HepG2 (cell line): Measurements from ENCODE around the gene ENTPD6. TPM values are rescaled to one million over a fixed set of nuclear protein-coding genes. Genes with fewer than 3 reads are reported as not detected.
A peak's percentile ranks its signal among the peaks of the same experiment; 100 is the strongest.

Experiments
- ATF5 ChIP-seq: sonication (generic); formaldehyde crosslinking; IDR thresholded peaks from 2 replicates; pipeline ENCODE4 v1.4.0; 2020; ENCODE audit warnings: mild to moderate bottlenecking, low read depth, missing genetic modification reagents
- BCL3 ChIP-seq: sonication (generic); formaldehyde crosslinking; IDR thresholded peaks from 2 replicates; pipeline ENCODE4 v1.5.1; 2020; ENCODE audit warnings: mild to moderate bottlenecking, missing genetic modification reagents, moderate library complexity
- CCDC6 ChIP-seq: sonication (generic); formaldehyde crosslinking; IDR thresholded peaks from 2 replicates; pipeline ENCODE4 v1.8.1; 2022; ENCODE audit warnings: mild to moderate bottlenecking, missing genetic modification reagents, moderate library complexity
- GMEB2 ChIP-seq: IDR thresholded peaks from 2 replicates; pipeline ENCODE4 v1.6.1; 2016; ENCODE audit warnings: missing biosample characterization, missing genetic modification reagents, low read depth
- HMG20A ChIP-seq: IDR thresholded peaks from 2 replicates; pipeline ENCODE4 v1.6.1; 2016; ENCODE audit warnings: borderline replicate concordance
- HOMEZ ChIP-seq: IDR thresholded peaks from 2 replicates; pipeline ENCODE4 v1.6.1; 2016; ENCODE audit warnings: low read depth
- MYC ChIP-seq: sonication (generic); formaldehyde crosslinking; IDR thresholded peaks from 2 replicates; pipeline ENCODE4 v1.9.0; 2021; ENCODE audit warnings: missing genetic modification reagents, borderline replicate concordance
- NONO ChIP-seq, 2 experiments: fragments of 450-650 bp in 1 of 2; sonication (generic) in 1 of 2; formaldehyde crosslinking in 1 of 2; IDR thresholded peaks in 1 of 2; conservative IDR thresholded peaks in 1 of 2; 2 replicates each; pipeline versions ENCODE4 v1.6.1 to v1.8.0; 2017 to 2022; ENCODE audit warnings: mild to moderate bottlenecking in 1 of 2, missing genetic modification reagents in 1 of 2, moderate library complexity in 1 of 2
- PLRG1 ChIP-seq: fragments of 450-650 bp; conservative IDR thresholded peaks from 2 replicates; pipeline ENCODE4 v1.6.1; 2016
- REST ChIP-seq, 2 experiments: IDR thresholded peaks; 2 replicates each; pipeline ENCODE4 v1.6.1; 2011 to 2012; ENCODE audit warnings: low read length in 2 of 2, borderline replicate concordance in 1 of 2, low read depth in 1 of 2, mild to moderate bottlenecking in 1 of 2, moderate library complexity in 1 of 2
- TOPORS ChIP-seq: sonication (generic); formaldehyde crosslinking; IDR thresholded peaks from 2 replicates; pipeline ENCODE4 v1.8.0; 2023; ENCODE audit warnings: mild to moderate bottlenecking, missing genetic modification reagents
- ZNF18 ChIP-seq: sonication (generic); formaldehyde crosslinking; IDR thresholded peaks from 2 replicates; pipeline ENCODE4 v1.8.0; 2022; ENCODE audit warnings: mild to moderate bottlenecking, missing genetic modification reagents; ENCODE audit not compliant: insufficient replicate concordance
- ZNF275 ChIP-seq: sonication (generic); formaldehyde crosslinking; IDR thresholded peaks from 2 replicates; pipeline ENCODE4 v1.8.0; 2022; ENCODE audit warnings: missing genetic modification reagents, mild to moderate bottlenecking, inconsistent platforms, borderline replicate concordance
- ZNF576 ChIP-seq: sonication (generic); formaldehyde crosslinking; IDR thresholded peaks from 2 replicates; pipeline ENCODE4 v1.4.0; 2020; ENCODE audit warnings: mild to moderate bottlenecking, missing genetic modification reagents
- ZNF709 ChIP-seq: sonication (generic); formaldehyde crosslinking; IDR thresholded peaks from 2 replicates; pipeline ENCODE4 v1.5.0; 2020; ENCODE audit warnings: mild to moderate bottlenecking, missing genetic modification reagents
- ZNF720 ChIP-seq: sonication (generic); formaldehyde crosslinking; IDR thresholded peaks from 2 replicates; pipeline ENCODE4 v1.4.0; 2020; ENCODE audit warnings: missing genetic modification reagents
- polyA plus RNA-seq, 8 experiments: library from polyadenylated mRNA; depleted of rRNA in 3 of 8; stranded (reverse) in 7 of 8; unstranded in 1 of 8; fragments of >200 nt; fragmentation: Illumina TruSeq in 4 of 8; extraction: Trizol in 4 of 8; gene quantifications; 2 replicates each; pipeline versions ENCODE4 v1.2.1 to v1.2.3, GENCODE V29; 2011 to 2016; ENCODE audit warnings: low read depth in 4 of 8, missing spikeins in 1 of 8, mixed read lengths in 1 of 8; ENCODE audit not compliant: insufficient read depth in 1 of 8
- total RNA-seq, 5 experiments: library from RNA; depleted of rRNA; stranded (reverse); fragments of >200 nt; fragmentation: Illumina TruSeq; extraction: Trizol; gene quantifications; 2 replicates each; pipeline ENCODE4 v1.2.3, GENCODE V29; 2016; ENCODE audit warnings: low read depth in 1 of 5

ENTPD6 gene
- total and polyA plus RNA-seq, 2 of the 13 experiments (the other 11 are each of a cell fraction or from before 2014, with no cell fraction given), result 164 to 172 TPM

GRCh38 chr20:25247518-25247955 is 52.0 kb downstream of the ENTPD6 start (continued):
- TF ChIP-seq ATF5 (CRISPR knock-in tag), result peak; percentile 88
- peak; percentile 16; the same call in 1 of the 2 replicates for TF ChIP-seq CCDC6
- no peak for TF ChIP-seq HMG20A (CRISPR knock-in tag)
- TF ChIP-seq REST (IDR thresholded peaks at IDR 0.05; ENCODE audit: borderline replicate concordance in 1 of 2, low read depth in 1 of 2, low read length in 2 of 2), result no peak
- TF ChIP-seq HOMEZ (CRISPR knock-in tag), result no peak
- no peak for TF ChIP-seq ZNF275 (CRISPR knock-in tag)
- TF ChIP-seq TOPORS, result 0 out of 2 replicates have a peak, but pooled peaks have one; percentile 7
- no peak for TF ChIP-seq ZNF720
- TF ChIP-seq NONO (IDR thresholded peaks at IDR 0.05), result no peak
- no peak; the same call in 1 of the 2 replicates for TF ChIP-seq NONO (CRISPR knock-in tag; conservative IDR thresholded peaks at IDR 0.05)
- no peak for TF ChIP-seq GMEB2
- TF ChIP-seq ZNF709, result peak; percentile 72
- peak; percentile 69; the same call in 1 of the 2 replicates for TF ChIP-seq BCL3 (CRISPR knock-in tag)
- no peak for TF ChIP-seq ZNF18
- TF ChIP-seq PLRG1, result no peak
- peak; percentile 79 for TF ChIP-seq ZNF576 (CRISPR knock-in tag)
- no peak for TF ChIP-seq MYC (CRISPR knock-in tag)
